Measurements from ENCODE around the gene HYAL1. TPM values are rescaled to one million over a fixed set of nuclear protein-coding genes. Genes with fewer than 3 reads are reported as not detected.
A peak's percentile ranks its signal among the peaks of the same experiment; 100 is the strongest.

HYAL1 gene
- total RNA-seq, 2 donors from 2014 or later: 2.0 TPM

GRCh38 chr3:50266017-50266416 lies 37.4 kb downstream of the HYAL1 start:
- Histone ChIP-seq H3K36me3 (no peaks in the 10 kb centered on the region), H3K9me3 (no peaks in the 10 kb centered on the region), H3K4me3 (no peak overlapping the region), H3K27me3 (replicated peaks; ENCODE audit: insufficient read depth) (no peaks in the 10 kb centered on the region), H3K27ac (peak overlapping the region; percentile 80 to 81), H3K4me1 (replicated peaks) (peaks cover 22% of the 10 kb centered on the region)
- TF ChIP-seq POLR2A (IDR thresholded peaks at IDR 0.05) (no peak), CTCF (IDR thresholded peaks at IDR 0.05) (no peak), POLR2AphosphoS5 (IDR thresholded peaks at IDR 0.05) (no peak)
- no peak for DNase-seq (ENCODE audit: low spot score)
- intact Hi-C loops (cut with DNase I): no loop called here
- 69% methylated on average over 6 of the region's 6 CpGs for WGBS

GRCh38 chr3:50265571-50265970 lies 37.8 kb downstream of the HYAL1 start:
- Histone ChIP-seq H3K27ac (peak overlapping the region; percentile 80 to 81), H3K36me3 (no peaks in the 10 kb centered on the region), H3K4me1 (replicated peaks) (peaks cover 27% of the 10 kb centered on the region), H3K4me3 (no peak overlapping the region), H3K9me3 (no peaks in the 10 kb centered on the region), H3K27me3 (replicated peaks; ENCODE audit: insufficient read depth) (no peaks in the 10 kb centered on the region)
- 29% methylated on average over 1 of the region's 1 CpG for WGBS
- DNase-seq (ENCODE audit: low spot score): no peak
- TF ChIP-seq POLR2A (IDR thresholded peaks at IDR 0.05): no peak
- no peak for TF ChIP-seq POLR2AphosphoS5 (IDR thresholded peaks at IDR 0.05)
- TF ChIP-seq CTCF (IDR thresholded peaks at IDR 0.05): no peak
- intact Hi-C loops (cut with DNase I): no loop called here

- no peak for DNase-seq (ENCODE audit: low spot score)
- 49% methylated on average over 6 of the region's 7 CpGs for WGBS
- Histone ChIP-seq H3K27ac (peak overlapping the region; percentile 80 to 81), H3K4me3 (no peak overlapping the region), H3K27me3 (replicated peaks; ENCODE audit: insufficient read depth) (no peaks in the 10 kb centered on the region), H3K9me3 (no peaks in the 10 kb centered on the region), H3K4me1 (replicated peaks) (peaks cover 29% of the 10 kb centered on the region), H3K36me3 (no peaks in the 10 kb centered on the region)
- no peak for TF ChIP-seq POLR2A (IDR thresholded peaks at IDR 0.05)
- no peak for TF ChIP-seq CTCF (IDR thresholded peaks at IDR 0.05)
- TF ChIP-seq POLR2AphosphoS5 (IDR thresholded peaks at IDR 0.05): no peak
- intact Hi-C loops (cut with DNase I): no loop called here
These were observed 38.3 kb downstream of the HYAL1 start for GRCh38 chr3:50264964-50265485.

GRCh38 chr3:50264383-50264963 lies 38.9 kb downstream of the HYAL1 start:
- peak; percentile 52 for DNase-seq (ENCODE audit: low spot score)
- H3K27me3 ChIP-seq (replicated peaks; ENCODE audit: insufficient read depth): no peaks in the 10 kb centered on the region
- peaks cover 28% of the 10 kb centered on the region for H3K4me1 ChIP-seq (replicated peaks)
- no peak overlapping the region for H3K4me3 ChIP-seq
- H3K36me3 ChIP-seq: no peaks in the 10 kb centered on the region
- intact Hi-C loops (cut with DNase I): no loop called here
- 10% methylated on average over 7 of the region's 7 CpGs for WGBS
- no peaks in the 10 kb centered on the region for H3K9me3 ChIP-seq
- peak overlapping the region; percentile 80 to 81 for H3K27ac ChIP-seq
- peak; percentile 48 for TF ChIP-seq POLR2AphosphoS5 (IDR thresholded peaks at IDR 0.05)
- TF ChIP-seq POLR2A (IDR thresholded peaks at IDR 0.05): no peak

GRCh38 chr3:50263478-50264382 lies 39.6 kb downstream of the HYAL1 start:
- WGBS: 63% methylated on average over 6 of the region's 6 CpGs
- intact Hi-C loops (cut with DNase I): no loop called here
- H3K36me3 ChIP-seq: no peaks in the 10 kb centered on the region
- H3K4me3 ChIP-seq: no peak overlapping the region
- H3K9me3 ChIP-seq: no peaks in the 10 kb centered on the region
- no peak for DNase-seq (ENCODE audit: low spot score)
- H3K27me3 ChIP-seq (replicated peaks; ENCODE audit: insufficient read depth): no peaks in the 10 kb centered on the region
- H3K27ac ChIP-seq: peak overlapping the region; percentile 80 to 81
- peaks cover 21% of the 10 kb centered on the region for H3K4me1 ChIP-seq (replicated peaks)
- TF ChIP-seq POLR2AphosphoS5 (IDR thresholded peaks at IDR 0.05) (no peak), POLR2A (IDR thresholded peaks at IDR 0.05) (no peak), CTCF (IDR thresholded peaks at IDR 0.05) (no peak)

Measured in prostate gland (tissue), 2 donors.